ENCODE data around the gene SHPK. TPM values are rescaled to one million over a fixed set of nuclear protein-coding genes. Genes with fewer than 3 reads are reported as not detected.

SHPK gene
- total RNA-seq, 6 experiments from 2014 or later = 13.5 to 26.1 (median 22.8) TPM

DNA sequence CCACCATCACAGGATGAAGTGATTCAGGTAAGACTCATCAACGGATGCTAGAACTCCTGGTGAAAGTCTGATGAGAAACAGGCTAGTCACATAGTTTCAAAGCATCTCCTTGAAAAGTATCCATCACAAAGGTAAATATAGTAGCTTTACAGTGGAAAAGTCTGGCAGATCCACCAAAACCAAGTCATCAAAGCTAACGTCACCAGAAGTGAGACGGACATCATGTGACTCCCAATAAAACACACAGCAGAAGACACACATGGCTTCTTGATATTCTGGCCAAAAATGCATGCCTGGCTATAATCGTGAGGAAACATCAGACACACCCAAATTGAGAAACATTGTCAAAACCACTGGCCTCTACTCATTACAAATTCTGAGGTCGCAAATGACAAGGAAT is 60.5 kb downstream of the SHPK start:
- no peaks in the 10 kb centered on the region for H3K9me3 ChIP-seq
- ATAC-seq = no peak
- intact Hi-C loops (cut with DNase I) = no loop called here
- no peak overlapping the region for H3K27ac ChIP-seq
- DNase-seq = no peak
- no peak for TF ChIP-seq CTCF (IDR thresholded peaks at IDR 0.05)
- no peak for TF ChIP-seq POLR2A (IDR thresholded peaks at IDR 0.05)
- no peak overlapping the region for H3K4me3 ChIP-seq
- 54% methylated on average over 4 of the region's 5 CpGs for WGBS (ENCODE audit: insufficient coverage, low coverage, low lambda C conversion rate, missing lambda C conversion rate)
- peaks cover 0 to 73% (median 24%) of the 10 kb centered on the region in 4 donors for H3K36me3 ChIP-seq
- H3K27me3 ChIP-seq = no peaks in the 10 kb centered on the region
- no peaks in the 10 kb centered on the region for H3K4me1 ChIP-seq

DNA sequence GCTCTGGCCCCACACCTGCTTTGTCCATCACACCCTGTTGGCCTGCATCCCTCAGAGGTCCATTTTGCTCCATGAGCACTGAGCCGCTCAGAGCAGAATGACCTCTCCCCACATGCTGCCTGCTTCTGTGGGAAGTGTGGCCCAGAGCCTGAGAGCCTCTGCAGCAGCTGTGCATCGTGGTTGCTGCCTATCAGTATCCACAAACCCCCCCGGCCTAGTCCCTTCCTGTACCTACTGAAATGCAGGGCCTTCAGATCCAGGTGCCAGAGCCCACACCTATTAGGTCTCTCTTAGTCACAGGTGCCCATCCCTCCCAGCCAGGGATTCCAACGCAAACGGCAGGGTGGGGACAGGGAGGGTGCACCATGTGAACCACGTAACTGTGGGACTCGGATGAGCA is 61.8 kb downstream of the SHPK start:
- Histone ChIP-seq H3K9me3 (no peaks in the 10 kb centered on the region), H3K27me3 (no peaks in the 10 kb centered on the region), H3K4me3 (no peak overlapping the region), H3K36me3 (peaks cover 0 to 64% (median 22%) of the 10 kb centered on the region in 4 donors), H3K4me1 (no peaks in the 10 kb centered on the region), H3K27ac (no peak overlapping the region)
- no peak for TF ChIP-seq CTCF (IDR thresholded peaks at IDR 0.05)
- TF ChIP-seq POLR2A (IDR thresholded peaks at IDR 0.05) = no peak
- DNase-seq (no peak), ATAC-seq (no peak)
- WGBS (ENCODE audit: insufficient coverage, low coverage, low lambda C conversion rate, missing lambda C conversion rate) = 90% methylated on average over 2 of the region's 7 CpGs
- intact Hi-C loops (cut with DNase I) = no loop called here

DNA sequence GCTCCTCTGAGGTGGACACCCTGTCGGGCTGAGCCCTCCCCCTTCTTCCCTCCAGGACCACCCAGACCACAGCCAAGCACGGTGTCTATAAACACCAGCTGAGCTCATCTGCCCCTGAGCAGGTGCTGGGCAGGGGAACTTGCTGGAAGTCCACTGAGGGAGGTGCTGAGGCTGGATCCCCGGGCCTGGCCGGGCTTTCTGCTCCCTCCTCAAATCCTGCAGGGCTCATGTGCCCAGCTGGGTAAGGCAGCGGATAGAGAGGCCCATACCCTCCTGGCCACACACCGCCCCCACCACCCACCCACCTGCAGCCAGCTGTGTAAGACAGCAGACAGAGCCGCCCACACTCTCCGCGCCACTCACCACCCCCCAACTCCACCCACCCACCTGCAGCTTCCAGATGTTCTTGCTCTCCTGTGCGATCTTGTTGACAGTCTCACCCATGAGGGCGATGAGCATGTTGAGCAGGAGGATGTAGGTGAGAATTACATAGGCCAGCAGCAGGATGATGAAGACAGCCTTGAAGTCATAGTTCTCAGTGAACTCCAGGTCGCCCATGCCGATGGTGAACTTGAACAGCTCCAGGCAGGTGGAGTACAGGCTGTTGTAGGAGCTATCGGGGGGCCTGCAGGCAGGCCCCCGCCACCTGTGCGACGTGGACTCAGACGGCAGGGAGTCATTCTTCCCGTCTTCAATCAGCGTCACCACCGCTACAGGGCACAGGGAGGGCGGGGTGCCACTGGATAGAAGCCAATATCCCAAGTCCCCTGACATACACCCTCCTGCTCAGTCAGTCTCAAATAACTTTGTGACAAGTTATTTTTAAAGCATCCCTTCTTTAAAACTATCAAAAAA is 62.6 kb downstream of the SHPK start:
- Histone ChIP-seq H3K4me3 (no peak overlapping the region), H3K4me1 (no peaks in the 10 kb centered on the region), H3K9me3 (no peaks in the 10 kb centered on the region), H3K36me3 (peaks cover 0 to 61% (median 20%) of the 10 kb centered on the region in 4 donors), H3K27me3 (no peaks in the 10 kb centered on the region), H3K27ac (no peak overlapping the region)
- no CpG with 5 or more reads among the region's 22 CpGs for WGBS (ENCODE audit: insufficient coverage, low coverage, low lambda C conversion rate, missing lambda C conversion rate)
- ATAC-seq = peak in 1 of 4 donors; percentile 8
- DNase-seq = no peak
- intact Hi-C loops (cut with DNase I) = no loop called here
- TF ChIP-seq CTCF (IDR thresholded peaks at IDR 0.05) (no peak), POLR2A (IDR thresholded peaks at IDR 0.05) (no peak)

DNA sequence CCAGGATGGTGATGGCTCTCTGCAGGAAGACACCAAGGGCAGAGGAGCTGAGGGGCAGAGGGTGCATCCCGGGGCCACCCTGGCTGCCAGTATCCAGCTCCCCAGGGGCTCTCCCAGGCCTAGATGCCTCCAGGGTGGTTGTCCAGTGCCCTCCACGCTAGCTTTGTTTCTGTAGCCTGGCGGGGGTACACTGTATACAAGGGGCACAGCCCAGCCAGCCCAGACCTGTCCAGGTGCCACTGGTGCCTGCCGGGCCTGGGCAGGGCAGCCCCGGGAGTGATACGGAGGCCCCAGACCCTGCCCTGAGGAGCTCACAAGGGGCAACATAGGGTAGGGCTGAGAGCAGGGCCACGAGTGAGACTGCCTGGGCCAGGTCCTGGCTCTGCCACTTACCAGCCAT is 63.8 kb downstream of the SHPK start:
- Histone ChIP-seq H3K4me3 (no peak overlapping the region), H3K36me3 (peaks cover 0 to 56% (median 17%) of the 10 kb centered on the region in 4 donors), H3K27me3 (no peaks in the 10 kb centered on the region), H3K4me1 (no peaks in the 10 kb centered on the region), H3K9me3 (no peaks in the 10 kb centered on the region), H3K27ac (no peak overlapping the region)
- ATAC-seq (peak in 1 of 4 donors; percentile 23), DNase-seq (no peak)
- intact Hi-C loops (cut with DNase I) = no loop called here
- no CpG with 5 or more reads among the region's 7 CpGs for WGBS (ENCODE audit: insufficient coverage, low coverage, low lambda C conversion rate, missing lambda C conversion rate)
- TF ChIP-seq CTCF (IDR thresholded peaks at IDR 0.05) (no peak), POLR2A (IDR thresholded peaks at IDR 0.05) (no peak)
